ENCODE data around the gene RSPH3.
"Not testable (repeated sequence)": the region's sequence is repeated elsewhere in the genome, so short reads cannot be mapped to it uniquely, and the experiment has no call there.

Gene RSPH3

DNA sequence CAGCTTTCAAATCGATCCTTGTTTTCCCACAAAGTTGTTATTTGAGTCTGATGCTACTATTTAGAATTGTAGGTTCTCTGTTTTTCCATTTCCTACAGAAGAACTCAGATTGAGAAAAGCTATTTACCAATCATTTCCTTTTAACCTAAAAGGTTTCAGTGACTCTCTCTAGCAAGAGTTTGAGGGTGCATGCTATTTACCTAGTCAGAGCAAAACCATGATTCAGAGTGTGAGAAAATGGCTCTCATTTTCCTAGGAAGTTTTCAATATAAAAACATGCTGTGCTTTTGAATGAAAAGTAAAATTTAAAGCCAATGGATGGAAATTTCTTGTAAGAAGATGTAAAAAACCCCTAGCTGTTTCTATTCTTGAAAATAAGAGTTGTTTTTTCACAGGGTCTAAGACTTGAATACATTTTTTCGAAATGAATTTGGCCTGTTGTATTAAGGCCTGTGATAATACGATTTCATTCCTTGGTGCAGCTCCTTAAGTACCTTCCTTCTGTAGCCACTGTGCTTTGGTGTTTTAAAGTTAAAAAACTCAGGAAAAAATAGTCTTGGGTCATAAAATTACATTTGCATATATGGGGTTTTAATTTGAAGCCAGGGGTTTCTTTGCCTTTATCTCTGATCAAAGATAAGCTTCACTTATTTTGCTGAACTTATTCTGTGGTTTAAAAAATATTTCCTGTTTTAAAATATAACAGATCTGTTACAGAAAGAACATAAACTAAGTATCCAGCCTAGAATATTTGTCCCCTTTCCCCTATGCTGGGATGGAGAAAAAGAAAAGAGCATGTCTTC, 18.0 kb upstream of the RSPH3 start:
- Mint-ChIP-seq H3K27me3 (ENCODE audit: low read depth) (no peaks in the 10 kb centered on the region), H3K4me1 (no peaks in the 10 kb centered on the region), H3K36me3 (ENCODE audit: low read depth) (no peaks in the 10 kb centered on the region), H3K27ac (no peak overlapping the region), H3K9me3 (peaks cover 2% of the 10 kb centered on the region), H3K4me3 (no peak overlapping the region)
- TF ChIP-seq, protein P1, sequence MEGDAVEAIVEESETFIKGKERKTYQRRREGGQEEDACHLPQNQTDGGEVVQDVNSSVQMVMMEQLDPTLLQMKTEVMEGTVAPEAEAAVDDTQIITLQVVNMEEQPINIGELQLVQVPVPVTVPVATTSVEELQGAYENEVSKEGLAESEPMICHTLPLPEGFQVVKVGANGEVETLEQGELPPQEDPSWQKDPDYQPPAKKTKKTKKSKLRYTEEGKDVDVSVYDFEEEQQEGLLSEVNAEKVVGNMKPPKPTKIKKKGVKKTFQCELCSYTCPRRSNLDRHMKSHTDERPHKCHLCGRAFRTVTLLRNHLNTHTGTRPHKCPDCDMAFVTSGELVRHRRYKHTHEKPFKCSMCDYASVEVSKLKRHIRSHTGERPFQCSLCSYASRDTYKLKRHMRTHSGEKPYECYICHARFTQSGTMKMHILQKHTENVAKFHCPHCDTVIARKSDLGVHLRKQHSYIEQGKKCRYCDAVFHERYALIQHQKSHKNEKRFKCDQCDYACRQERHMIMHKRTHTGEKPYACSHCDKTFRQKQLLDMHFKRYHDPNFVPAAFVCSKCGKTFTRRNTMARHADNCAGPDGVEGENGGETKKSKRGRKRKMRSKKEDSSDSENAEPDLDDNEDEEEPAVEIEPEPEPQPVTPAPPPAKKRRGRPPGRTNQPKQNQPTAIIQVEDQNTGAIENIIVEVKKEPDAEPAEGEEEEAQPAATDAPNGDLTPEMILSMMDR (IDR thresholded peaks at IDR 0.05; ENCODE audit: unreplicated experiment in 3 of 3): no peak

DNA sequence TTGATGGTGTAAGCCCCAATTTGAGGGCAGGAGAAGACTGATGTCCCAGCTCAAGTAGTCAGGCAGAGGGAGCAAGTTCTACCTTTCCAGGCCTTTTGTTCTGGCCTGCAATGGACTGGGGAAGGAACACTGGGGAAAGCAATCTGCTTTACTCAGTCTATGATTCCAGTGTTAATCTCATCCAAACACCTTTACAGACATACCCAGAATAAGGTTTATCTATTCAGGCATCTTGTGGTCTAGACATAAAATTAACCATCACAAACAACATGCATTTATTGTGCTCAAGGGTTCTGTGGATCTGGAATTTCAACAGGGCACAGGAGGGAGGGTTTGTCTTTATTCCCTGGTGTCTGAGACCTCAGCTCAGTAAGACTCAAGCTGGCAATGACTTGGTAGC, 14.4 kb upstream of the RSPH3 start:
- Mint-ChIP-seq H3K36me3 (ENCODE audit: low read depth) (no peaks in the 10 kb centered on the region), H3K4me3 (no peak overlapping the region), H3K27me3 (ENCODE audit: low read depth) (no peaks in the 10 kb centered on the region), H3K9me3 (no peaks in the 10 kb centered on the region), H3K27ac (no peak overlapping the region), H3K4me1 (no peaks in the 10 kb centered on the region)
- TF ChIP-seq, protein P1 (IDR thresholded peaks at IDR 0.05; ENCODE audit: unreplicated experiment in 3 of 3): no peak

DNA sequence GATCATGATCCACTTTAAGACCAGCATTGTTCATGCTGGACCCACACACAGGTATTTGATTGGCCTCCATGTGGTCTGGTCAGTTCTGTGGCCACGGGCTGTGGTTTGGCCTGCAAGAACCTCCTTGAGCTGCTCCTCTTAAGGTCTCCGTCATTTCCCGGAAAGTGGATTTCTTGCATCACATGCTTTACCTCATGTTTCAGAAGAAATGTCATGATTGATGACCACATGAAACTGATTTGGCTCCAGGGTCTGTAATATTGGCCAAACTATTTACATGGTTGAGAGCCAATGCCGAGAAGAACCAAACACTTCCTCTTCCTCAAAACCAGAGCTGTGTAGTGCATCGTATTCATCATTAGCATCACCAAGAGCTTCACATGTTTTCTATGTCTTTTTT, 13.2 kb upstream of the RSPH3 start:
- no peak overlapping the region for H3K27ac Mint-ChIP-seq
- TF ChIP-seq, protein P1 (IDR thresholded peaks at IDR 0.05; ENCODE audit: unreplicated experiment in 3 of 3): no peak
- no peaks in the 10 kb centered on the region for H3K9me3 Mint-ChIP-seq
- no peaks in the 10 kb centered on the region for H3K4me1 Mint-ChIP-seq
- H3K4me3 Mint-ChIP-seq: no peak overlapping the region
- H3K36me3 Mint-ChIP-seq (ENCODE audit: low read depth): no peaks in the 10 kb centered on the region
- H3K27me3 Mint-ChIP-seq (ENCODE audit: low read depth): no peaks in the 10 kb centered on the region

DNA sequence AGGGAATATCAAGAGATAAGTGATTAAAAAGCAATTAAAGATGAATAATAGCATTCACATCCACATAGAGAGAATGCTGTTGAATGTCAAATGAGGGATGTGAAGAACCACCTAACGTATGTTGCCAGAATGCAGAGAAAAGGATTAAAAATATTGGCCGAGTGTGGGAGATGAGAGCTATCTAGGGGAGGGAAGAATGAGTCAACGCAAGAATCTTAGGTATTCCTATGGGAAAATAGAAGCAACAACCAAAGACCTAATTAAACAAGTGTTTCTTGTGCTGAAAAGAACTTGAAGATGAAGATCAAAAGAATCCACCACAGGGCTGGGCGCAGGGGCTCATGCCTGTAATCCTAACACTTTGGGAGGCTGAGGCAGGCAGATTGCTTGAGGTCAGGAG, 12.2 kb upstream of the RSPH3 start:
- Mint-ChIP-seq H3K36me3 (ENCODE audit: low read depth) (no peaks in the 10 kb centered on the region), H3K9me3 (no peaks in the 10 kb centered on the region), H3K27ac (peak overlapping the region in 1 of 3 experiments; percentile 18), H3K27me3 (ENCODE audit: low read depth) (no peaks in the 10 kb centered on the region), H3K4me1 (no peaks in the 10 kb centered on the region), H3K4me3 (no peak overlapping the region)
- TF ChIP-seq, protein P1 (IDR thresholded peaks at IDR 0.05; ENCODE audit: unreplicated experiment in 3 of 3): no peak

DNA sequence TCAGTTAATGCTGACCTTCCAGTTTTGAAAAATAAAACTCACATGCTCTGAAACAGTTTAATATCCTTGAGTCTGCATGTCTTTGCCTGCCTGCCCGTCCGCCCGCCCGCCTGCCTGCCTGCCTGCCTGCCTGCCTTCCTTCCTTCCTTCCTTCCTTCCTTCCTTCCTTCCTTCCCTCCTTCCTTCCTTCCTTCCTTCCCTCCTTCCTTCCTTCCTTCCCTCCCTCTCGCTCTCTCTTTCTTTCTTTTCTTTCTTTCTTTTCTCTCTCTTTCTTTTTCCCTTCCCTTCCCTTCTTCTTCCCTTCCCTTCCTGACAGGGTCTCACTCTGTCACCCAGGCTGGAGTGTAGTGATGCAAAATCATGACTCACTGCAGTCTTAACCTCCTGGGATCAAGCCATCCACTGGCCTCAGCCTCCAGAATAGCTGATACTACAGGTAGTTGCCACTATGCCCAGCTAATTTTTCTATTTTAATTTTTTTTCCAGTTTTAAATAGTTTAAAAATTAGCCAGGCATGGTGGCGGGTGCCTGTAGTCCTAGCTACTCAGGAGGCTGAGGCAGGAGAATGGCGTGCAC, 10.1 kb upstream of the RSPH3 start:
- H3K27ac Mint-ChIP-seq; H3K4me3 Mint-ChIP-seq; H3K4me1 Mint-ChIP-seq; H3K9me3 Mint-ChIP-seq; H3K27me3 Mint-ChIP-seq (ENCODE audit: low read depth); H3K36me3 Mint-ChIP-seq (ENCODE audit: low read depth): not testable (repeated sequence)

DNA sequence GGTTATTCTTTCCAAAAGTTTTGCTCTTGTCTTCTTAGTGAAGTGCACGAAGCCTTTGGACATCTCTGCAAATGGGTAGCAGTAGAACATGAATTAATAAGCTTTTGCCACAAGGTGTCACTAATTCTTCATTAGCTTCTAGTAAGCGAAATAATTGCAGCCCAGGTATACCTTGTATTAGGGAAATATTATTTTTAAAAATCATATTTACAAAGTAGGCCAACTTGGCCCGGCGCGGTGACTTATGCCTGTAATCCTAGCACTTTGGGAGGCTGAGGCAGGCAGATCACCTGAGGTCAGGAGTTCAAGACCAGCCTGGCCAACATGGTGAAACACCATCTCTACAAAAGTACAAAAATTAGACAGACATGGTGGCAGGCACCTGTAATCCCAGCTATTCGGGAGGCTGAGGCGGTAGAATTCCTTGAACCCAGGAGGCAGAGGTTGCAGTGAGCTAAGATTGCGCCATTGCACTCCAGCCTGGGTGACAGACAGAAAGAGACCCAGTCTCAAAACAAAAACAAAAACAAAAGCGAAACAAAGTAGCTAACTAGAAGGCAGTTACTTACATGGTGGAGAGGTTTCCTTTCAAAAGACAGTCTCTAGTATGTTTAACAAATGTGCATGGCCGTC, 8.8 kb upstream of the RSPH3 start:
- Mint-ChIP-seq H3K9me3 (no peaks in the 10 kb centered on the region), H3K27ac (no peak overlapping the region), H3K27me3 (ENCODE audit: low read depth) (no peaks in the 10 kb centered on the region), H3K4me1 (no peaks in the 10 kb centered on the region), H3K4me3 (no peak overlapping the region), H3K36me3 (ENCODE audit: low read depth) (no peaks in the 10 kb centered on the region)
- TF ChIP-seq, protein P1 (IDR thresholded peaks at IDR 0.05; ENCODE audit: unreplicated experiment in 3 of 3): peak; percentile 45 to 56 (median 53)
